BJ (cell line): ENCODE results near the gene SLC25A43. TPM values are rescaled to one million over a fixed set of nuclear protein-coding genes. Genes with fewer than 3 reads are reported as not detected.

ENCODE experiments used
- CTCF ChIA-PET: fragments of 350-600 bp; formaldehyde crosslinking; extraction: SDS; loops from one replicate; lab custom pipeline; 2021; ENCODE audit warnings: antibody characterized with exemption, inconsistent platforms; lab: Yijun Ruan, JAX
- POLR2A ChIA-PET: fragments of 300-600 bp; sonication (Branson Sonifier 250); formaldehyde crosslinking; extraction: SDS; loops from one replicate; lab custom pipeline; 2021; ENCODE audit warnings: antibody characterized with exemption; lab: Charles Lee
- DNase-seq: peaks from one replicate; pipeline ENCODE4 v3.0.0-alpha.2; 2011; ENCODE audit warnings: low read depth
- H3K27me3 ChIP-seq: 2 replicates; pipeline ENCODE4 v1.6.0; 2011; ENCODE audit warnings: low read length; ENCODE audit not compliant: control insufficient read depth, insufficient read depth
- H3K36me3 ChIP-seq: 2 replicates; pipeline ENCODE4 v1.5.1; 2011; ENCODE audit warnings: low read length; ENCODE audit not compliant: control insufficient read depth, insufficient read depth
- H3K4me3 ChIP-seq: 2 replicates; pipeline ENCODE4 v1.5.1; 2011; ENCODE audit warnings: low read depth, mild to moderate bottlenecking, control low read depth, low read length
- CTCF ChIP-seq: IDR thresholded peaks from 2 replicates; pipeline ENCODE4 v1.5.1; 2011; ENCODE audit warnings: low read depth, mild to moderate bottlenecking, control low read depth, inconsistent platforms, low read length, moderate library complexity; ENCODE audit not compliant: insufficient read depth
- polyA plus RNA-seq: library from polyadenylated mRNA; depleted of rRNA; stranded (reverse); fragments of >200 nt; gene quantifications from 2 replicates; pipeline ENCODE4 v1.2.3, GENCODE V29; 2011

The SLC25A43 gene
- polyA plus RNA-seq, 1 experiment = 13.5 TPM

- Histone ChIP-seq H3K36me3 (no peaks in the 10 kb centered on the region), H3K27me3 (no peaks in the 10 kb centered on the region), H3K4me3 (no peak overlapping the region)
- POLR2A ChIA-PET = no interaction called here
- DNase-seq = no peak
- TF ChIP-seq CTCF = no peak
- CTCF ChIA-PET = interaction anchor here (0.6 to 5.2 kb wide), 3 partner anchors 15 to 81 kb away, joined by 3 to 26 read pairs (median 3); no protein-coding TSS in a partner anchor
Measured at GRCh38 chrX:119497185-119497584, 98.0 kb downstream of the SLC25A43 start.

GRCh38 chrX:119500061-119500800, 101.1 kb downstream of the SLC25A43 start:
- CTCF ChIA-PET = interaction anchor here (1.0 to 2.5 kb wide), 3 partner anchors 12 to 95 kb away, joined by 3 to 7 read pairs (median 6); no protein-coding TSS in a partner anchor
- H3K27me3 ChIP-seq = no peaks in the 10 kb centered on the region
- no peaks in the 10 kb centered on the region for H3K36me3 ChIP-seq
- POLR2A ChIA-PET = no interaction called here
- TF ChIP-seq CTCF = no peak
- H3K4me3 ChIP-seq = no peak overlapping the region
- DNase-seq = no peak

- ChIA-PET CTCF (no interaction called here), POLR2A (no interaction called here)
- no peak for TF ChIP-seq CTCF
- no peak for DNase-seq
- H3K27me3 ChIP-seq = no peaks in the 10 kb centered on the region
- no peak overlapping the region for H3K4me3 ChIP-seq
- H3K36me3 ChIP-seq = no peaks in the 10 kb centered on the region
Measured at GRCh38 chrX:119501511-119502148, 102.5 kb downstream of the SLC25A43 start.

GRCh38 chrX:119502727-119503483, 103.8 kb downstream of the SLC25A43 start:
- Histone ChIP-seq H3K27me3 (no peaks in the 10 kb centered on the region), H3K36me3 (no peaks in the 10 kb centered on the region), H3K4me3 (no peak overlapping the region)
- TF ChIP-seq CTCF = no peak
- POLR2A ChIA-PET = no interaction called here
- CTCF ChIA-PET = interaction anchor here (1.2 to 2.3 kb wide), 3 partner anchors 9 to 14 kb away, joined by 6 to 10 read pairs (median 7); no protein-coding TSS in a partner anchor
- no peak for DNase-seq
